Measurements from ENCODE around the gene DNMT1. TPM values are rescaled to one million over a fixed set of nuclear protein-coding genes. Genes with fewer than 3 reads are reported as not detected.
A peak's percentile ranks its signal among the peaks of the same experiment; 100 is the strongest.

DNMT1 gene
- total and polyA plus RNA-seq, 4 donors: 32.8 to 85.7 (median 45.2) TPM

- peak overlapping the region; percentile 35 to 84 for H3K9ac ChIP-seq (ENCODE audit: insufficient read depth in 1 of 2, low read length in 2 of 2)
- H3K36me3 ChIP-seq (ENCODE audit: control insufficient read depth in 4 of 4, insufficient read depth in 4 of 4, low read length in 4 of 4): peaks cover 0 to 10% (median 3%) of the 10 kb centered on the region in 4 donors
- peaks cover 0 to 17% (median 6%) of the 10 kb centered on the region in 5 donors for H3K4me1 ChIP-seq (ENCODE audit: control insufficient read depth in 5 of 5, insufficient read depth in 5 of 5, low read length in 5 of 5)
- no peak for TF ChIP-seq CTCF (IDR thresholded peaks at IDR 0.05; ENCODE audit: control extremely low read depth, extremely low read depth)
- DNase-seq (peak in 1 of 3 donors; percentile 20), ATAC-seq (ENCODE audit: insufficient read depth, low FRiP score) (peak; percentile 35)
- no peaks in the 10 kb centered on the region for H3K27me3 ChIP-seq (ENCODE audit: control insufficient read depth in 3 of 3, insufficient read depth in 3 of 3, low read length in 2 of 3)
- peak overlapping the region; percentile 63 to 84 for H3K27ac ChIP-seq (ENCODE audit: low read depth in 1 of 2, low read length in 1 of 2)
- H3K9me3 ChIP-seq (ENCODE audit: control insufficient read depth in 4 of 4, insufficient read depth in 3 of 4, low read length in 3 of 4): no peaks in the 10 kb centered on the region
- WGBS, 2 donors: 1 to 2% methylated on average over 30 of the region's 30 CpGs
- peak overlapping the region; percentile 70 for H3K4me3 ChIP-seq
Observed at GRCh38 chr19:10193790-10194499, 808 bp downstream of the DNMT1 start.

- Histone ChIP-seq H3K36me3 (ENCODE audit: control insufficient read depth in 4 of 4, insufficient read depth in 4 of 4, low read length in 4 of 4) (peaks cover 0 to 10% (median 3%) of the 10 kb centered on the region in 4 donors), H3K9ac (ENCODE audit: insufficient read depth in 1 of 2, low read length in 2 of 2) (no peak overlapping the region), H3K4me1 (ENCODE audit: control insufficient read depth in 5 of 5, insufficient read depth in 5 of 5, low read length in 5 of 5) (peaks cover 0 to 17% (median 6%) of the 10 kb centered on the region in 5 donors), H3K27ac (ENCODE audit: low read depth in 1 of 2, low read length in 1 of 2) (no peak overlapping the region), H3K9me3 (ENCODE audit: control insufficient read depth in 4 of 4, insufficient read depth in 3 of 4, low read length in 3 of 4) (no peaks in the 10 kb centered on the region), H3K27me3 (ENCODE audit: control insufficient read depth in 3 of 3, insufficient read depth in 3 of 3, low read length in 2 of 3) (no peaks in the 10 kb centered on the region), H3K4me3 (no peak overlapping the region)
- DNase-seq: no peak
- WGBS, 2 donors: 88 to 95% methylated on average over 6 of the region's 6 CpGs
- TF ChIP-seq CTCF (IDR thresholded peaks at IDR 0.05; ENCODE audit: control extremely low read depth, extremely low read depth): no peak
- no peak for ATAC-seq (ENCODE audit: insufficient read depth, low FRiP score)
Observed at GRCh38 chr19:10192922-10193321, 1.8 kb downstream of the DNMT1 start.

- 50 to 67% methylated on average over 2 of the region's 2 CpGs for WGBS, 2 donors
- Histone ChIP-seq H3K27ac (ENCODE audit: low read depth in 1 of 2, low read length in 1 of 2) (no peak overlapping the region), H3K4me1 (ENCODE audit: control insufficient read depth in 5 of 5, insufficient read depth in 5 of 5, low read length in 5 of 5) (peaks cover 0 to 17% (median 6%) of the 10 kb centered on the region in 5 donors), H3K9ac (ENCODE audit: insufficient read depth in 1 of 2, low read length in 2 of 2) (no peak overlapping the region), H3K27me3 (ENCODE audit: control insufficient read depth in 3 of 3, insufficient read depth in 3 of 3, low read length in 2 of 3) (no peaks in the 10 kb centered on the region), H3K4me3 (no peak overlapping the region), H3K9me3 (ENCODE audit: control insufficient read depth in 4 of 4, insufficient read depth in 3 of 4, low read length in 3 of 4) (no peaks in the 10 kb centered on the region), H3K36me3 (ENCODE audit: control insufficient read depth in 4 of 4, insufficient read depth in 4 of 4, low read length in 4 of 4) (peaks cover 0 to 10% (median 4%) of the 10 kb centered on the region in 4 donors)
- TF ChIP-seq CTCF (IDR thresholded peaks at IDR 0.05; ENCODE audit: control extremely low read depth, extremely low read depth): no peak
- DNase-seq (peak in 1 of 3 donors; percentile 12), ATAC-seq (ENCODE audit: insufficient read depth, low FRiP score) (no peak)
Observed at GRCh38 chr19:10191347-10191746, 3.4 kb downstream of the DNMT1 start.

All from lung (tissue), 12 donors.